Raji (cell line): ENCODE data around the gene TLX1.

ENCODE experiments used
- POLR2A ChIP-seq: IDR thresholded peaks from 2 replicates; pipeline ENCODE4 v1.6.1; 2011; ENCODE audit warnings: low read depth, low read length, control low read depth; ENCODE audit not compliant: insufficient read depth

The TLX1 gene

GRCh38 chr10:101101372-101101881 is 29.7 kb upstream of the TLX1 start:
- no peak for TF ChIP-seq POLR2A

GRCh38 chr10:101103430-101103829 is 27.7 kb upstream of the TLX1 start:
- TF ChIP-seq POLR2A: no peak

GRCh38 chr10:101106351-101106750 is 24.7 kb upstream of the TLX1 start:
- TF ChIP-seq POLR2A: no peak

GRCh38 chr10:101107771-101108170 is 23.3 kb upstream of the TLX1 start:
- no peak for TF ChIP-seq POLR2A

GRCh38 chr10:101110856-101111523 is 20.1 kb upstream of the TLX1 start:
- TF ChIP-seq POLR2A: no peak

GRCh38 chr10:101111547-101111946 is 19.6 kb upstream of the TLX1 start:
- TF ChIP-seq POLR2A: no peak

- no peak for TF ChIP-seq POLR2A
Observed at GRCh38 chr10:101112799-101113594, 18.1 kb upstream of the TLX1 start.

GRCh38 chr10:101113890-101114403 is 17.2 kb upstream of the TLX1 start:
- TF ChIP-seq POLR2A: no peak

GRCh38 chr10:101114646-101115045 is 16.5 kb upstream of the TLX1 start:
- no peak for TF ChIP-seq POLR2A

GRCh38 chr10:101116754-101117153 is 14.3 kb upstream of the TLX1 start:
- no peak for TF ChIP-seq POLR2A

GRCh38 chr10:101118031-101118430 is 13.1 kb upstream of the TLX1 start:
- no peak for TF ChIP-seq POLR2A

GRCh38 chr10:101120520-101120883 is 10.6 kb upstream of the TLX1 start:
- TF ChIP-seq POLR2A: no peak

GRCh38 chr10:101120884-101121653 is 10.0 kb upstream of the TLX1 start:
- TF ChIP-seq POLR2A: no peak

- TF ChIP-seq POLR2A: no peak
Observed at GRCh38 chr10:101121654-101122031, 9.5 kb upstream of the TLX1 start.

- TF ChIP-seq POLR2A: no peak
Observed at GRCh38 chr10:101122270-101123084, 8.6 kb upstream of the TLX1 start.

- TF ChIP-seq POLR2A: no peak
Observed at GRCh38 chr10:101123085-101123814, 7.8 kb upstream of the TLX1 start.
